ENCODE results near the gene ADNP2. TPM values are rescaled to one million over a fixed set of nuclear protein-coding genes. Genes with fewer than 3 reads are reported as not detected.

Gene ADNP2
- total RNA-seq, 1 donor from 2014 or later = 33.9 TPM

DNA sequence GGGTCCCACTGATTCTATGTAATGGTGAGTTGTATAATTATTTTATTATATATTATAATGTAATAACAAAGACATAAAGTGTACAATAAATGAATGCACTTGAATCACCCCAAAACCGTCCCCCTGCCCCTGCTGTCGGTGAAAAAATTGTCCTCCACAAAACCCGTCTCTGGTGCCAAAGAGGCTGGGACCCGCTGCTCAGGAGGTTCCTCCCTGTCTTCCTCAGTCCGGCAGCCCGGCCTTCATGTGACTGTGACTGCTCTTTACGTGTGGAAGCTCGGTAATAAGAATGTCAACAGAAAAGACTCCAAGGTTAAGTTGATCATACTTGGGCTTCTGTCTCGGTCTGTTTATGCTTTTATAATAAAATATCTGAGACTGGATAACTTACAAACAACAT, 32.7 kb upstream of the ADNP2 start:
- peaks cover 10% of the 10 kb centered on the region for H3K9me3 Mint-ChIP-seq
- DNase-seq (ENCODE audit: low spot score in 2 of 2, unreplicated experiment in 2 of 2) = no peak
- H3K4me1 Mint-ChIP-seq = no peaks in the 10 kb centered on the region
- TF ChIP-seq, protein P1, sequence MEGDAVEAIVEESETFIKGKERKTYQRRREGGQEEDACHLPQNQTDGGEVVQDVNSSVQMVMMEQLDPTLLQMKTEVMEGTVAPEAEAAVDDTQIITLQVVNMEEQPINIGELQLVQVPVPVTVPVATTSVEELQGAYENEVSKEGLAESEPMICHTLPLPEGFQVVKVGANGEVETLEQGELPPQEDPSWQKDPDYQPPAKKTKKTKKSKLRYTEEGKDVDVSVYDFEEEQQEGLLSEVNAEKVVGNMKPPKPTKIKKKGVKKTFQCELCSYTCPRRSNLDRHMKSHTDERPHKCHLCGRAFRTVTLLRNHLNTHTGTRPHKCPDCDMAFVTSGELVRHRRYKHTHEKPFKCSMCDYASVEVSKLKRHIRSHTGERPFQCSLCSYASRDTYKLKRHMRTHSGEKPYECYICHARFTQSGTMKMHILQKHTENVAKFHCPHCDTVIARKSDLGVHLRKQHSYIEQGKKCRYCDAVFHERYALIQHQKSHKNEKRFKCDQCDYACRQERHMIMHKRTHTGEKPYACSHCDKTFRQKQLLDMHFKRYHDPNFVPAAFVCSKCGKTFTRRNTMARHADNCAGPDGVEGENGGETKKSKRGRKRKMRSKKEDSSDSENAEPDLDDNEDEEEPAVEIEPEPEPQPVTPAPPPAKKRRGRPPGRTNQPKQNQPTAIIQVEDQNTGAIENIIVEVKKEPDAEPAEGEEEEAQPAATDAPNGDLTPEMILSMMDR (IDR thresholded peaks at IDR 0.05; ENCODE audit: unreplicated experiment) = no peak
- H3K4me3 Mint-ChIP-seq = no peak overlapping the region
- H3K27ac Mint-ChIP-seq = no peak overlapping the region
- H3K36me3 Mint-ChIP-seq = peaks cover 12% of the 10 kb centered on the region
- no peaks in the 10 kb centered on the region for H3K27me3 Mint-ChIP-seq (ENCODE audit: low read depth)

DNA sequence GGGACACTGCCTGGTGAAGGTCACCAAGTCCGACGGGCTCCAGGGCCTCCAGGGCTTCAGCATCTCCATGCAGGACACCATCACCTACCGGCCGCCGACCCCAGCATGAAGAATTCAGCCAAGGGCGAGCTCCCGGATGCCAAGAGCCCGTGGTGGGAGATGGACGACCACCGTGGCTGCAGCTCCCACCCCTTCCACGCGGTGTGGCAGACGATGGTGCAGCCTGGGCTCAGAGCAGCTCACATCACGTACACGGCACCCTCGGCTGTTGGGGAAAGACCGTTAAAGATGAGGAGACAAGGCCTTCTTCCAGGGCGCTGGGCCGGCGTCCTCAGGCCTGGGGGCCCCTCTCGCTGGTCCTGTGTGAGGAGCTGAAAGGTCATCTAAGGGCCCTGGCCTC, 31.2 kb upstream of the ADNP2 start:
- no peaks in the 10 kb centered on the region for H3K27me3 Mint-ChIP-seq (ENCODE audit: low read depth)
- no peak overlapping the region for H3K27ac Mint-ChIP-seq
- no peak overlapping the region for H3K4me3 Mint-ChIP-seq
- H3K9me3 Mint-ChIP-seq = peaks cover 10% of the 10 kb centered on the region
- H3K36me3 Mint-ChIP-seq = peaks cover 12% of the 10 kb centered on the region
- no peaks in the 10 kb centered on the region for H3K4me1 Mint-ChIP-seq
- no peak for DNase-seq (ENCODE audit: low spot score in 2 of 2, unreplicated experiment in 2 of 2)
- TF ChIP-seq, protein P1 (IDR thresholded peaks at IDR 0.05; ENCODE audit: unreplicated experiment) = no peak

DNA sequence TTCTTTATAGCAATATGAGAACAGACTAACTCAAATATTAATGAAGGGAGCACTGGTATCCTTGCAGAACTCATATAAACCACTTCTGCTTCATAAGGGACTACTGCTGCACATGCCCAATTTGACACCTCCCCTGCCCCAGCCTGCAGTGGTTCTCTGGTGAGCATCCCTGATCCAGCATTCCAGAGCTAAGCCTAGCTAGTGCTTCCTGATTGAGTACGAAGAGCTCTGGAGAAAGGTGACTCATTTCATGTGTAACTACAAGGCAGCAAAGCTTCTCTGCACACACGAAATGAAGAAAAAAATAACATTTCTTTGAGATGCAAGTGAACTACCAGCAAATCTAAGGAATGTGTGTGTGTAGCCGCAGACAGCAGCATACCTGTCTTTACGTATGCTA, 22.8 kb upstream of the ADNP2 start:
- H3K9me3 Mint-ChIP-seq = peaks cover 57% of the 10 kb centered on the region
- DNase-seq (ENCODE audit: low spot score in 2 of 2, unreplicated experiment in 2 of 2) = no peak
- TF ChIP-seq, protein P1 (IDR thresholded peaks at IDR 0.05; ENCODE audit: unreplicated experiment) = no peak
- no peaks in the 10 kb centered on the region for H3K27me3 Mint-ChIP-seq (ENCODE audit: low read depth)
- H3K4me1 Mint-ChIP-seq = no peaks in the 10 kb centered on the region
- H3K36me3 Mint-ChIP-seq = peaks cover 15% of the 10 kb centered on the region
- H3K27ac Mint-ChIP-seq = no peak overlapping the region
- H3K4me3 Mint-ChIP-seq = no peak overlapping the region

DNA sequence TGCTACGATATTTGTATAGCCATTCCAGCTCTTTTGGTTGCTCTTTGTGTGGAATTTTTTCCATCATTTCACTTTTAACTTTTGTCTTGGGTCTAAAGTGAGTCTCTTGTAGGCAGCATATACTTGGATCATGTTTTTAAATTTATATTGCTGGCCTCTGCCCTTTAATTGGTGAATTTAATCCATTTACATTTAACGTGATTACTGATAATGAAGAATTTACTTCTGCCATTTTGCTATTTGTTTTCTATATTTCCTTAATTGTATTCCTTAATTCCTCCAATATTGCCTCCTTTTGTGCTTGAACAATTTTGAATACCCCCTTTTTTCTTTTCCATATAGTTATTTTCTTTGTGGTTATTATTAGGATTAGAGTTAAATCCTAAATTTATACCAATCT, 21.0 kb upstream of the ADNP2 start:
- no peak overlapping the region for H3K4me3 Mint-ChIP-seq
- H3K36me3 Mint-ChIP-seq = peaks cover 16% of the 10 kb centered on the region
- H3K9me3 Mint-ChIP-seq = peaks cover 69% of the 10 kb centered on the region
- DNase-seq (ENCODE audit: low spot score in 2 of 2, unreplicated experiment in 2 of 2) = no peak
- H3K27ac Mint-ChIP-seq = no peak overlapping the region
- TF ChIP-seq, protein P1 (IDR thresholded peaks at IDR 0.05; ENCODE audit: unreplicated experiment) = no peak
- no peaks in the 10 kb centered on the region for H3K4me1 Mint-ChIP-seq
- no peaks in the 10 kb centered on the region for H3K27me3 Mint-ChIP-seq (ENCODE audit: low read depth)

DNA sequence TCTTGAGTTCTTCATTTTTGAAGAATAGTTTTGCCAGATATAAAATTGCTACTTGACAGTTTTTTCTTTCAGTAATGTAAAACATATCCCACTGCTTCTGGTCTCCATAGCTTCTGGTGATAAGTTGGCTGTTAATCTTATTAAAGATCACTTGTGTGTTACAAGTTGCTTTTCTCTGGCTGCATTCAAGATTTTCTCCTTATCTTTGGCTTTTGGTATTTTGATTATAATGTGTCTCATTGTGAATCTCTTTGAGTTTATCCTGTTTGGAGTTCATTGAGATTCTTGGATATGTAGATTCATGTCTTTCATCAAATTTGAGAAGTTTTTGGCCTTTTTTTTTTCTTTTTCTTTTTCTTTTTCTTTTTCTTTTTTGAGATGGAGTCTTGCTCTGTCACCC, 20.2 kb upstream of the ADNP2 start:
- no peak overlapping the region for H3K27ac Mint-ChIP-seq
- no peaks in the 10 kb centered on the region for H3K27me3 Mint-ChIP-seq (ENCODE audit: low read depth)
- no peak for DNase-seq (ENCODE audit: low spot score in 2 of 2, unreplicated experiment in 2 of 2)
- peaks cover 70% of the 10 kb centered on the region for H3K9me3 Mint-ChIP-seq
- H3K36me3 Mint-ChIP-seq = peaks cover 16% of the 10 kb centered on the region
- TF ChIP-seq, protein P1 (IDR thresholded peaks at IDR 0.05; ENCODE audit: unreplicated experiment) = no peak
- H3K4me3 Mint-ChIP-seq = no peak overlapping the region
- no peaks in the 10 kb centered on the region for H3K4me1 Mint-ChIP-seq

DNA sequence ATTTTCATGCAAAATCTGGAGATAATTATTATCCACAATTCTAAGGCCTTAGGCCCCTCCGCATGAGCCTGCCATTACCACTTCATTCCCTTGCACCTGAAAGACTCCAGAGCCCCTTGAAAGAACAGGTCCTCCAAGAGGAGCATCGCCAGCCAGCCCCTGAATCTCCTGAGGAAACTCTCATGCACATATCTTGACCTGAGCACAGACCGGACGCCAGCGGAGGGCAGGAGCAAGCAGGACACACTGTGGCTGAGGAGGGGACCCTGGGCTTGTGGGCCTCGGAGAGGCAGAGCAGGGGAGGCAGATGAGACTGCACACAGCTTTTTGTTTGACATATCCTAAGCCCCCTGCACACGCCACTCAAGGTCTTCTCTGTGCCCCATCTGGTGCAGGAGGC, 13.6 kb upstream of the ADNP2 start:
- no peak overlapping the region for H3K4me3 Mint-ChIP-seq

More for the DNA sequence above, 13.6 kb upstream of the ADNP2 start:
- peaks cover 26% of the 10 kb centered on the region for H3K9me3 Mint-ChIP-seq
- peaks cover 2% of the 10 kb centered on the region for H3K36me3 Mint-ChIP-seq
- DNase-seq (ENCODE audit: low spot score in 2 of 2, unreplicated experiment in 2 of 2) = no peak
- no peaks in the 10 kb centered on the region for H3K4me1 Mint-ChIP-seq
- no peak overlapping the region for H3K27ac Mint-ChIP-seq
- no peaks in the 10 kb centered on the region for H3K27me3 Mint-ChIP-seq (ENCODE audit: low read depth)
- TF ChIP-seq, protein P1 (IDR thresholded peaks at IDR 0.05; ENCODE audit: unreplicated experiment) = no peak
